Superior temporal gyrus (tissue), 1 donor: ENCODE measurements around the gene SHB.

Experiments used
- DNase-seq: peaks from one replicate; pipeline ENCODE4 v3.0.0-alpha.2; 2016; ENCODE audit errors: extremely low spot score

The SHB gene

GRCh38 chr9:37989701-37990100 lies 79.3 kb downstream of the SHB start:
- DNase-seq, result no peak

GRCh38 chr9:37988602-37989001 lies 80.4 kb downstream of the SHB start:
- DNase-seq, result peak; percentile 32

GRCh38 chr9:37988041-37988440 lies 81.0 kb downstream of the SHB start:
- DNase-seq, result peak; percentile 67

- peak; percentile 43 for DNase-seq
Observed at GRCh38 chr9:37987467-37987981, 81.5 kb downstream of the SHB start.

- DNase-seq, result peak; percentile 80
Observed at GRCh38 chr9:37986771-37987258, 82.2 kb downstream of the SHB start.

GRCh38 chr9:37986001-37986400 lies 83.0 kb downstream of the SHB start:
- DNase-seq, result no peak

- DNase-seq, result peak; percentile 33
Observed at GRCh38 chr9:37984672-37985611, 84.1 kb downstream of the SHB start.

- DNase-seq, result no peak
Observed at GRCh38 chr9:37984278-37984671, 84.8 kb downstream of the SHB start.

- no peak for DNase-seq
Observed at GRCh38 chr9:37983381-37984067, 85.5 kb downstream of the SHB start.

GRCh38 chr9:37979844-37980243 lies 89.2 kb downstream of the SHB start:
- DNase-seq, result no peak

GRCh38 chr9:37978983-37979382 lies 90.0 kb downstream of the SHB start:
- no peak for DNase-seq

GRCh38 chr9:37978481-37978864 lies 90.6 kb downstream of the SHB start:
- DNase-seq, result no peak

- no peak for DNase-seq
Observed at GRCh38 chr9:37977851-37978480, 91.1 kb downstream of the SHB start.

GRCh38 chr9:37976714-37977477 lies 92.1 kb downstream of the SHB start:
- DNase-seq, result no peak

GRCh38 chr9:37975639-37976038 lies 93.4 kb downstream of the SHB start:
- DNase-seq, result no peak

GRCh38 chr9:37974506-37975173 lies 94.4 kb downstream of the SHB start:
- no peak for DNase-seq

GRCh38 chr9:37972351-37972848 lies 96.6 kb downstream of the SHB start:
- no peak for DNase-seq

- DNase-seq, result no peak
Observed at GRCh38 chr9:37971691-37972090, 97.3 kb downstream of the SHB start.

GRCh38 chr9:37971108-37971459 lies 97.9 kb downstream of the SHB start:
- DNase-seq, result no peak

GRCh38 chr9:37970301-37971107 lies 98.5 kb downstream of the SHB start:
- DNase-seq, result no peak
